Calu3 (cell line): ENCODE results near the gene PGAP6. TPM values are rescaled to one million over a fixed set of nuclear protein-coding genes. Genes with fewer than 3 reads are reported as not detected.

Experiments used
- BruUV-seq: library from RNA; stranded (reverse); fragments of 400-500 nt; replicated peaks from 2 replicates; lab custom pipeline; 2021; lab: Mats Ljungman, UMichigan
- CTCF ChIA-PET: fragments of 300-600 bp; sonication (Branson Sonifier 250); formaldehyde crosslinking; loops from one replicate; lab custom pipeline; 2022; ENCODE audit warnings: antibody characterized with exemption; lab: Charles Lee
- DNase-seq: peaks from one replicate; pipeline ENCODE4 v3.0.0; 2022
- H3K27ac Mint-ChIP-seq: one replicate; pipeline ENCODE4 v1.8.0; 2022; ENCODE audit warnings: mixed read lengths; ENCODE audit not compliant: unreplicated experiment
- H3K27me3 Mint-ChIP-seq: one replicate; pipeline ENCODE4 v1.8.0; 2022; ENCODE audit warnings: mixed read lengths; ENCODE audit not compliant: unreplicated experiment
- H3K36me3 Mint-ChIP-seq: one replicate; pipeline ENCODE4 v1.8.0; 2022; ENCODE audit warnings: mild to moderate bottlenecking, moderate library complexity, mixed read lengths; ENCODE audit not compliant: insufficient read depth, unreplicated experiment
- H3K4me1 Mint-ChIP-seq: one replicate; pipeline ENCODE4 v1.8.0; 2022; ENCODE audit warnings: mild to moderate bottlenecking, low read depth, mixed read lengths; ENCODE audit not compliant: unreplicated experiment
- H3K4me3 Mint-ChIP-seq: one replicate; pipeline ENCODE4 v1.8.0; 2022; ENCODE audit warnings: mild to moderate bottlenecking, low read depth, moderate library complexity, mixed read lengths; ENCODE audit not compliant: unreplicated experiment
- H3K9me3 Mint-ChIP-seq: one replicate; pipeline ENCODE4 v1.8.0; 2022; ENCODE audit warnings: low read depth, mixed read lengths; ENCODE audit not compliant: unreplicated experiment
- intact Hi-C: fragments of 100-400 bp; cut with micrococcal nuclease; formaldehyde crosslinking; loops from one replicate; pipeline ENCODE4 v1.10.0; 2022; ENCODE audit not compliant: unreplicated experiment
- total RNA-seq: library from RNA; stranded (reverse); gene quantifications from 2 replicates; pipeline ENCODE4 v1.2.3, GENCODE V29; 2022
- TF ChIP-seq, protein P1 (sequence below): fragments of 200-600 bp; IDR thresholded peaks from one replicate; pipeline ENCODE4 v1.8.0; 2022; ENCODE audit warnings: antibody characterized with exemption; ENCODE audit not compliant: unreplicated experiment

The PGAP6 gene
- total RNA-seq, 1 experiment from 2014 or later, result 70.0 TPM

DNA sequence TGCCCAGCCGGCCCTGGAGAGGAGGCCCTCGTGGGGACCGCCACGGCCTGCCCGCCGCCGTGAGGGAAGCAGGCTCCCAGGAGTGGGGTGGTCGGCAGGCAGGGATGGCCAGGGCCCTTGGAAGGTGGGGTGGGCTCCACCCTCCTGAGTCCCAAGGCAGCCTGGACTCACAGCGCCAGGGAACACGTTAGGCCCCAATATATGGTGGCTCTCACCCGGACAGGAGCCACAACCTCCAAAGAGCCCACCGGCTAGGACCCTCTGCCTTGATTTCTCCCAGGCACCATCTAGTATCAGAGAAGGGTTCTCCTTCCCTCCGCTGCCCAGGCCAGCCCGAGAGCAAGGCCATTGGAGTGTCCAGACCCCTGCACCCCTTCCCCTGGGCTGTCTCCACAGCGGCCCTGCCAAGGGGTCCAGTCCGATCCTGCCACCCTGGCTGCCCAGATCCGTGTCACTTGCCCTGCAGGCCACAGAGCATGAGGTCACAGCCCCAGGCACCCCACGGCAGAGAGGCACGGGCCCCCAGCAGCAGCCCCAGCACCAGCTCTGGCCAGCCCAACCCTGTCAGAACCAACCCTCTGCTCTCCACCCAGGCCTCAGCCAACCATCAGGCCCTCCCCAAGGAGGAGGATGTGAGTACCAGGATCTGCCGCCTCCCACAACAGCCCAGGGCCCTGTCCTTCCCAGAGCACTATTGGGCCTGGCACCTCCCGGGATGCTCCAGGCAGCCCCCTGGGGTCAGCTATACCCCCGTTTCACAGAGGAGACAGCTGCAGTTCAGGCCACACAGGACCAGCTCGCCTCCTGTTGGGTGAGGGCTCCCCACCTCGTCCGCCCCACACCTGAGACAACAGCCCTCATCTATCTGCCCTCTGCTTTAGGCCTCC, 28.1 kb downstream of the PGAP6 start:
- no peak for DNase-seq
- Mint-ChIP-seq H3K27ac (no peak overlapping the region), H3K27me3 (no peaks in the 10 kb centered on the region), H3K4me3 (peak overlapping the region; percentile 71), H3K4me1 (peaks cover 12% of the 10 kb centered on the region), H3K36me3 (peaks cover 27% of the 10 kb centered on the region), H3K9me3 (no peaks in the 10 kb centered on the region)
- no TSS peak for BruUV-seq
- TF ChIP-seq, protein P1, sequence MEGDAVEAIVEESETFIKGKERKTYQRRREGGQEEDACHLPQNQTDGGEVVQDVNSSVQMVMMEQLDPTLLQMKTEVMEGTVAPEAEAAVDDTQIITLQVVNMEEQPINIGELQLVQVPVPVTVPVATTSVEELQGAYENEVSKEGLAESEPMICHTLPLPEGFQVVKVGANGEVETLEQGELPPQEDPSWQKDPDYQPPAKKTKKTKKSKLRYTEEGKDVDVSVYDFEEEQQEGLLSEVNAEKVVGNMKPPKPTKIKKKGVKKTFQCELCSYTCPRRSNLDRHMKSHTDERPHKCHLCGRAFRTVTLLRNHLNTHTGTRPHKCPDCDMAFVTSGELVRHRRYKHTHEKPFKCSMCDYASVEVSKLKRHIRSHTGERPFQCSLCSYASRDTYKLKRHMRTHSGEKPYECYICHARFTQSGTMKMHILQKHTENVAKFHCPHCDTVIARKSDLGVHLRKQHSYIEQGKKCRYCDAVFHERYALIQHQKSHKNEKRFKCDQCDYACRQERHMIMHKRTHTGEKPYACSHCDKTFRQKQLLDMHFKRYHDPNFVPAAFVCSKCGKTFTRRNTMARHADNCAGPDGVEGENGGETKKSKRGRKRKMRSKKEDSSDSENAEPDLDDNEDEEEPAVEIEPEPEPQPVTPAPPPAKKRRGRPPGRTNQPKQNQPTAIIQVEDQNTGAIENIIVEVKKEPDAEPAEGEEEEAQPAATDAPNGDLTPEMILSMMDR, result no peak
- intact Hi-C loops, result no loop called here
- CTCF ChIA-PET, result interaction anchor here (0.5 to 1.0 kb wide), 21 partner anchors 8 to 300 kb away, joined by 3 to 18 read pairs (median 5); partner anchors contain the start of genes FAM234A, LUC7L, MRPL28 and POLR3K

DNA sequence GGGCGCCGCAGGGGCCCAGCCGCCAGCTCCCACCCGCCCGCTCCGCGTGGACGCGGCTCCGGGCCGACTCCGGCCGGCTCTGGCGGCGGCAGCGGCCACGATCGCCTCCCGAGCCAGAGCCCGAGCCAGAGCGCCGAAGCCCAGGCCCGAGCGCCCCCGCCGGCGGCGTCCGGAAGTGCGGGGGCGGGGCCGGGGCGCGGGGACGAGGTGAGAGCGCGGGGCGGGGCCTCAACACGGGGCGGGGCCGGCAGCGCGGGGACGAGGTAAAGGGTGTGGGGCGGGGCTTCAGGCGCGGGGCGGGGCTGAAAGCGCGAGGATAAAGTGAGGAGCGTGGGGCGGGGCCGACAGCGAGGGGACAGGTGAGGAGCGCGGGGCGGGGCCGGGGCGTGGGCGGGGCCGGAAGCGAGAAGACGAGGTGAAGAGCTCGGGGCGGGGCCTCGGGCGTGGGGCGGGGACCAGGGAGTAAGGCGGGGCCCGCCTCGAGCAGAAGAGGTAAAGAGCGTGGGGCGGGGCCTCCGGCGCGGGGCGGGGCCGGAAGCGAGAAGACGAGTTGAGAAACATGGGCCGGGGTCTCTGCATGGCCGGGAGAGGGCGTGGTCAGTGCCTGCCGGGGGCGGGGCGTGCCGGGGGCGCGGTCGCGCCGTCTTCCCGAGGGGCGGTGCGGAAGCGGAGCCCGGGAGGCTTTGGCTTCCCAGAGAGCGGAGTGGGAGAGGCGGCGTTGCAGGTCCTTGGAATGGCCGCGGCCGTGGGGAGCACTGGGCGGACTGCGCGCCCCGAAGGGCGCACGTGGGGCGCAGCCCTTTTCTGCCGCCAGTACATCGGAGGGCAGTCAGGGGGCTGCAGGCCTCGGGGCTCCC, 29.0 kb downstream of the PGAP6 start, which contains the start of gene AXIN1:
AXIN1 (minus strand) TSS at position 177 of the 857 bp plus-strand sequence. CDS start 5,698 bp downstream, outside the sequence.
- peaks cover 27% of the 10 kb centered on the region for H3K36me3 Mint-ChIP-seq
- H3K4me3 Mint-ChIP-seq, result peak within 1 kb of the TSS; percentile 71
- H3K27me3 Mint-ChIP-seq, result no peaks in the 10 kb centered on the region
- no peaks in the 10 kb centered on the region for H3K9me3 Mint-ChIP-seq
- peak within 1 kb of the TSS; percentile 36 for H3K27ac Mint-ChIP-seq
- peaks cover 15% of the 10 kb centered on the region for H3K4me1 Mint-ChIP-seq
- CTCF ChIA-PET, result interaction anchor here (0.5 to 1.0 kb wide), 25 partner anchors 9 to 1488 kb away, joined by 3 to 18 read pairs (median 5); partner anchors contain the start of genes FAM234A, LUC7L, MRPL28 and POLR3K
- DNase-seq, result peak; percentile 100
- intact Hi-C loops, result no loop called here
- BruUV-seq, result no TSS peak
- TF ChIP-seq, protein P1, result peak; percentile 71

DNA sequence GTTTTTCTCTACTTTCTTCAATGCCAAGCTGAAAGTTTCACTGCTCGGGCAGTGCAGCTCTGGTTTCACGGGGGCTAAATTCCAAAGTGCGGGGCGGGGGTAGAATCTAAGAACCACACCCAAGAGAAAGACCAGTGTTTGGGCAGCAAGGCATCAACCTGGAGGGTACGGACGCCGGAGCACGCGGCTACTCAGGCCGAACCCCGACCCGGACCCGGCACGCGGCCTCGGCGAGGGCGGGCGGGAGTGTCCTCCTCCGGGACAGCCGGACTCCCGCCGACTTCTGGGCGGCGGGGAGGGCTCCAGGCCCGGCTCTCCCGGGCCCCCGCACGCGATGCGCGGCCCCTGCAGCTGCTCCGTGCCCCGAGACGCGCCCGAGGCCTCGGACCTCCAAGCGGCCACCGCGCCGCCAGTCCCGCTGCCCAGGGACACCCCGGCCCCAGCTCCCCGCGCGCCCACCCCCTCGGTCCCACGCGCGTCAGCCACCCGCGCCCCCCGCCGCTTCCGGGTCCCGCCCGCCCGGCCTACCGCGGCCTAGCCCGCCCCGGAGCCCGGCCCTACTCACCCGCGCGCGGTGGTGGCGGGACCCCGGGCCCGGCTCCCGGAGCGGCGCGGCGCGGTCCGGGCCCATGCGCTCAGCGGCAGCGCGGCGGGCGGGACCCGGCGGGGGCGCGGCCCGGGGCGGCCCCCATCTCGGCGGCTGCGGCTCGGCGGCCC, 29.8 kb downstream of the PGAP6 start:
- intact Hi-C loops, result no loop called here
- CTCF ChIA-PET, result interaction anchor here (0.6 to 1.0 kb wide), 5 partner anchors 12 to 1489 kb away, joined by 3 to 14 read pairs (median 8); partner anchors contain the start of gene LUC7L
- Mint-ChIP-seq H3K4me1 (peaks cover 23% of the 10 kb centered on the region), H3K4me3 (peak overlapping the region; percentile 71), H3K36me3 (peaks cover 31% of the 10 kb centered on the region), H3K27ac (peak overlapping the region; percentile 36), H3K27me3 (no peaks in the 10 kb centered on the region), H3K9me3 (no peaks in the 10 kb centered on the region)
- peak; percentile 34 for DNase-seq
- TF ChIP-seq, protein P1, result no peak
- no TSS peak for BruUV-seq
